ENCODE data around the gene KCNA1.

Gene KCNA1

GRCh38 chr12:4911316-4911994 lies 1.8 kb downstream of the KCNA1 start:
- no peak for DNase-seq (ENCODE audit: low spot score)

- no peak for DNase-seq (ENCODE audit: low spot score)
These were observed 5.0 kb downstream of the KCNA1 start for GRCh38 chr12:4914720-4915119.

- no peak for DNase-seq (ENCODE audit: low spot score)
These were observed 6.0 kb downstream of the KCNA1 start for GRCh38 chr12:4915752-4916151.

DNA sequence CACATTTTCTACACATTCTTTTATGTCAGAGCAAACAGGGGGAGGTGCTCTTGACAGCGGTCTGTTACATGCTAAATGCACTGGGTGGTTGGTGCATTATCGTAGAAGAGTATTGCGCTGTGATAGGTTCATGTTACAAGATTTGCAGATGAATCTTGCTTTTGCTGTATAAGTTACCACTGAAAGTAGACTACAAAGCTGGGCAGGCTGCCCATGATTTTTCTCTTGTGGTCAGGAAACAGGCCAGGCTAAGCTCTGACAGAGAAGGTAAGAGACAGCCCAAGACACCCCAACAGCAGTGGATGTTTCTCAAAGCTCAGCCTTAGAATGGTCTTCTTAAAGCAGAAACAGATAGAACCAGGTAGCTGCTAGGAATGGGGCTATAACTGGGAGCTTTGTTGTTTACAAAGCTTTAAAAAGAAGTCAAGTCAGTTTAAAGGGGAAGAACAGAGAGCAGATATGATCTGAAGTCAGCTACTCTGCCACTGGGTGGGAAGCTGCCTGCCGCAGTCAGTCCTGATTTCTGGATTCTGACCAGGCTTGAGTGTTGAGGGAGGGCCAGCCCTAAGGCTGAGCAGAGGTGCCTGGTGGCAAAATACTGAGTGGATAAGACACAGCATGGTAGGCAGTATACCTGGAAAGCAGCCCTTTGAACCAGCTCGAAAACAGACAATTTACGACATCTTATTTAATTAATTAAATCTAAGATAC lies 9.4 kb downstream of the KCNA1 start:
- no peak for DNase-seq (ENCODE audit: low spot score)

GRCh38 chr12:4932576-4932975 lies 22.9 kb downstream of the KCNA1 start:
- no peak for DNase-seq (ENCODE audit: low spot score)

GRCh38 chr12:4933411-4933810 lies 23.7 kb downstream of the KCNA1 start:
- no peak for DNase-seq (ENCODE audit: low spot score)

DNA sequence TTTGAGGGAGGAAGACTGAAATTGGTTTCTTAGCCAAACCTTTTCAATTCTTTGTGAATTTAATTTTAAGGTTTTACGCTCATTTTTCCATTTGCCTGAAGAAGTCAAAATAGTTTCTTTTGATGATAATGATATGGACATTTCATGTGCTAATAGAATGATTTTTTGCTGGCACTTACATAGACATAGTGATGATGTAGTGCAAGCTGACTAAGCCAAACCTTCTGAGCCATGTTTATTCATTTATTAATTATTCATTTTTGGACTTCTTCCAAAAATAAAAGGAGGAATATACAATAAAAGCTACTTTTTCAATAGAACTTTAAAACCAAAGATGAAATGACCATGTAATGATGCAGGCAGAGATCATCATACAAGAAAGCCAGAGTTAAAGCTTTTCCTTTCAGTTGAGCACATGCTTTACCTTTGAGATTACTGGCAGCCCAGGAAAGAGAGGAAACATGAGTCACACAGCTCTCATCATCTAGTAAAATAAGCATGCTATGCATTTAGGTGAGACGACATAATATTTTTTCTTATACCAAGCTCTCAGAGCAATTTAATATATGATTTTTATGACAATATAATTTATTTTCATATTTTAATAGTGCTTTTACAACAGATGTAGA lies 24.8 kb downstream of the KCNA1 start:
- DNase-seq (ENCODE audit: low spot score), result peak; percentile 47

- DNase-seq (ENCODE audit: low spot score), result no peak
These were observed 29.2 kb downstream of the KCNA1 start for GRCh38 chr12:4938900-4939299.

DNA sequence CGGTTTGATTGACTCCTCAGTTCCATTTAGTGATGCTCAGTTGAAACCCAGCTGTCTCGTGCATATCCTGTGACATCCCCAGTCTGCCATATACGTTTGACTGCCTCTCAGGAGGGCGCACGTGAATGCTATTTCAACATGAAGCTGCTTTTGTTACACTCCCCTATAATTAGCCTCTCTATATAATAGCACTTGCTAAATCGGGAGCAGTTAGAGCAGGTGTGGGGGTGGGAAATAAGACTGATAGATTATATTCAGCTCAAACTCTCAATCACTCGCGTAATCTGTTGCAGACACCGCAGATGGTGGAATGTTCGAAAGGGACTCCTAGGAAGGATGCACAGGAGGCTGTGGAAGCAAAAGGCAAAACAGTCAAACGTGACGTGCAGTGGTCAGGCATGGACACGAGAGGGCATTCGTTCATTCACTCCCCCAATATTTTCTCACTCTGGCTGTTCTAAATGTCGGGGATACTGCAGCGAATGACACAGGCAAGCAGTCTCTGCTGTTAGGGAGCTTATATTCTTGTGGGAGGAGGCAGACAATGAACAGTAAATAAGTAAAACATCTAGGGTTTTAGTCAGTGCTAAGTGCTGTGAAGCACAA lies 29.8 kb downstream of the KCNA1 start:
- DNase-seq (ENCODE audit: low spot score), result no peak

DNA sequence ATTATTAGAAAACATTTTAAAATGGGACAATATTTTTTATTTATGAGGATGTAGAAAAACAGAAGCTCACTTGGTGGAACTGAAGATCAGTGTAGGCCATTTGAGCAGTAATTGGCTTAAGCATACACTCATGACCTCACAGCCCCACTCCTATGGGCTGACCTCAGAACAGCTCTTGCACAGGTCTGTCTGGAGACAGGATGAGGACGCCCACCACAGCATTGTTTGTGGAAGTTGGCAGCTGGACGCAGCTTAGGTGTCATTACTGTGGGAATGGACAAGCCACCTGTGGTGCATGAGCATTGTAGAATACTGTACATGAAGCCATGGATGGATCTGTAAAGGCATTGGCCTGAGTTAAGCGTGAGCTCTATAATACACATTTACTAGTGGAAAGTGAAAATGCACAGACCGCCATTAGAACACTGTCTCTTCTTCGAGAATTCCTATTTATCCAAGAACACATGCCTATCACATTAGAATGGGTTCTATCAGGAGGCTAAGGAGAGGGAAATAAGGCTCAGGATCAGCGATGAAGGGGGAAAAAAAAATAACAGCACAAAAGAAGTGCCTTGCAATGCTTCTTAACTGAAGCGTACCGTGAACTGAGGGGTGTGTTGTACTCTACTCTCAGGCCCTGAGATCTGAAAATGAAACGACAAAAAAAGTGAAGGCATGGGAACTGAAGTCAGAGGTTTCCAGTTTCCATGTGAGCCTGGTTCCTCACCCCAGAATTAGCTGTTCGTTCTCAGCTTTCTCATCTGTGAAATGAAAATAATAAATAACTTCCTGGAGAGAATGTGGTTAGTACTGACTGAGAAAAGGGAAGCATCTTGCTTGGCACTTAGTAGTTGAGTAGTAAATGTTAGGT lies 33.6 kb downstream of the KCNA1 start:
- DNase-seq (ENCODE audit: low spot score), result no peak

- no peak for DNase-seq (ENCODE audit: low spot score)
These were observed 34.2 kb downstream of the KCNA1 start for GRCh38 chr12:4943938-4944284.

DNA sequence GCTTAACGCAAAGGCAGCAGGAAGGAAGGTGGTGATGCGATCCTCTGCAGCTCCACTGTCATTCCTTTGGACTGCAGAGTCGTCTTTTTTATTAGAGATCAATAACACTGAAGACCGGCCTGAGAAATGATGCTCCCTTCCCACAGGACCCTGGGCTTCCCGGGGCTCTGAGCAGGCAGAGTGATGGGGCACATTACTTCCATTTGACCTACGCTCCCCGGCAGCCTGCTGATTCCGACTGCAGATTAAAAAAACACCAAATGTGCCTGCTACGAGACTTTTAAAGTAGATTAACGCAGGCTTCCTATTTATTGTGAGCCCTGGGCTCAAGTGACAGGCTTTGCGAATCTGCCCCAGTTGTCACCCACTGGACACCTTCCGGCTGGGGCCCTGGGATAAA lies 37.5 kb downstream of the KCNA1 start:
- DNase-seq (ENCODE audit: low spot score), result no peak

DNA sequence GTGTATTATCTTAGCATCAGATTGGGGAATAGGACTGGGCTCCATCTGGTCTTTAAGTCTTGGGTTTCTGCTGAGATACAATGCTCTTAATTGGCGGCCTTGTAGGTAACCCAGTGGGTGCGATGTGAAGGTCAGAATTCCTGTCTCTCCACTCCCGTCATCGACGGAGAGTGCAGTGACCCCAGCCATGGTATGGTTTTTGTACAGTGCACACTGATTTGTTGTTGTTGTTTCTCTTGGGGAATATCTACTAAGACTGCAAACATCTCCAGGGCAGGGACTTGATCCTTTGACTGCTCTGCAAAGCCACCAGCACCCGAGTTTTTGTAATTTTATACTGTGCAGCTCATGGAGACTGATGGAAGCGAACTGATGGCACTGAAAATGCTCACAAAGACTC lies 41.4 kb downstream of the KCNA1 start:
- no peak for DNase-seq (ENCODE audit: low spot score)

GRCh38 chr12:4951601-4952000 lies 41.9 kb downstream of the KCNA1 start:
- no peak for DNase-seq (ENCODE audit: low spot score)

GRCh38 chr12:4954621-4955354 lies 45.1 kb downstream of the KCNA1 start:
- DNase-seq (ENCODE audit: low spot score), result no peak

DNA sequence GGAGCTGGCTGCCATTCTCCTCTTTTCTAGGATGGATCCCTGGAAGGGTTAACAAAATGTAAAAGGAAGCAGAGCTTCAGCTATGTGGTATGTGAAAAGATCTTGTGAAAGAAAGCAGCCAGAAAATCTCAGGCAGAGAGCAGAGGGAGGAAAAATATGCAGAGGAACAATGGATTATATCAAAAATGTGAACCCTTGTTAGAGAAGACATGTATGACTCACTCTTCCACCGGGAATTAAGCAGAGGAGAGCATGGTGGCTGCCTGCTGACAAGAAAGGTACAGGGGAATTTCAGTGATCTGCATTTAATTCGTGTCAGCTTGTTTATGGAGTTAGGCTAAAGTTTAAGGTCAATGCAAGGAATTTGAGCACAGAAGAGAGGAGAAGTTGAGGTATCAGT lies 46.3 kb downstream of the KCNA1 start:
- DNase-seq (ENCODE audit: low spot score), result no peak

DNA sequence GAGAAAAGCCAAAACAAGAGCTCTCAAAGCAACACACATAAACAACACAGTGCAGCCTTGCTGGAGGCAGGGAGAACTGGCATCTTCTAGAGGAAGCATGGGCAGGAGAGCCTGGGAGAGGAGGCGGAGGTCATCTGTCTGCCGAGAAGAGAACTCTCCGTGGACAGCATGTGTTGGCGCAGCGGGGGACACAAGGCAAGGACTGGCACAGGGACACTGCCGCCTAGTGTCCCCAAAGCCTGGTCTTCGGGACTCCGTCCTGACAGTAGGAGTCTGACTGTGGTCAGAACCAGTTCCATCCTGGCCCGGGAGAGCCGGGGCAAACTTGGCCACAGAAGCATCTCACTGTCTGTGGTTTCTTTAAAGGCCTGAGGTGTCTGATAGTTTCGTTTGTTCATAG lies 47.3 kb downstream of the KCNA1 start:
- no peak for DNase-seq (ENCODE audit: low spot score)

DNA sequence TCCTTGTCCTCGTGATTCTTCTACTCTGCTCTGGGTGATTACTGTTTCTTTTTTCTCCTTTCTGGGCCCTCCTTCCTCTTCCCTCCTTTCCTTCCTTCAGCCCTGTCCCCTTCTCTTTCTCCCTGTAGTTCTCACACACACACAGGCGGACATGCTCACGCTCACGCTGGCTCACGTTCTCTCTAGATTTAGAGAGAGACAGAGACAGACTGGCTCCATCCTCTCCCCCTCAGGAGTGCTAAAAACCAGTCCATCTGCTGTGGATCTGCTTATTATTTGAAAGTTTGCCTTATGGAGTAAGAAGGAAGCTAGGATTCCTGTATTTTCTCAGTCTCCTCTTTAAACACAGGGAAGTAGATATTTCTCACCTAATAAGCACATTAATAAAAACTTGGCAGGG lies 48.1 kb downstream of the KCNA1 start:
- no peak for DNase-seq (ENCODE audit: low spot score)

DNA sequence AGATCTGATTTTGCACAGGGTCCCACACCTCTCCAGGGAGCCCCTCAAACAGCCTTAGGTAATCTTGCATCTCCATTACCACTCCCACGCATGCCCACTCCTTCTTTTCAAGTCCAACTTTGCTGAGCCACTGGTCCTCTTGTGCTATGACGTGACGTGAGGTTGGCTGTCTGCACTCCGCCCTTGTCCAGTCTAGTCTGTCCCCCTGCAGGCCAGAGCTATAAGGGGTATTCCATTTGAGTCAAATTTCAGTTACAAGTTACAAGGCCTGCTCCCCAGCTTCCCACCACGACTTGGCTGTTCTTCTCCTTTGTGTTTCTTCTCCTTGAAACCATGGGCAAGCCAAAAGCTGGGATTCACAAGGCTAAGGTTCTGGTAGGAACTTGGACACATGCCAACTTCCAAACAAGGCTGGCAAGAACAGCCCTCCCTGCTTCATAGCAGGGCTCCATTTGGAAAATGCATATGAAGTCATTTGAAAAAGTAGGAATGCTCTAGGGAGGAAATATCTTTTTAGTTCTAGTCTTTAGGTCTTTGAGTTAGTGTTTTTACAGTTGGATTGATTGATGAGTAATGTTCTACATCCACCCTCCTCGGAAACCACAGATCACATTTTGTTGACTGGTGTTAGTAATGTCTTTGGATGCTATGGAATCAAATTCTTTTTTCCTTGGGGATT lies 49.1 kb downstream of the KCNA1 start:
- DNase-seq (ENCODE audit: low spot score), result no peak

GRCh38 chr12:4959381-4959780 lies 49.7 kb downstream of the KCNA1 start:
- DNase-seq (ENCODE audit: low spot score), result no peak

DNA sequence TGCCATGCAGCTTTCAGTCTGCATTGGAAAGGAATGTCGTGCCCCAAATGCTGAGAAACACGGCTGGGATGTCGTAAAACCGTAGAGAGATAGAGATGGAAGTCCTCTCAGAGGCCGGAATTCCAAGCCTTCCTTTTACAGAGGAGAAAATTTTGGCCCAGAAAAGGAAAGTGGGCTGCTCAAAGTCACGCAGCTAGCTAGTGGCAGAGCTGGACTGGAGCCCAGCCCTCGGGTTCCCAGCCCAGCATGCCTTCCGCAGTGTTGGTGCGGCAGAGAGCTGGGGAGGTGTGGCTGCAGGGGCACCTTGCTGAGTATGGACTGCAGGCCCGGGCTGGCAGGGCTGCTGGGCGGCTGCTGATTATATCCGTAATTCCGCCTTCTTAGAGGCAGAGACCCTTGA lies 50.3 kb downstream of the KCNA1 start:
- no peak for DNase-seq (ENCODE audit: low spot score)

All from RKO (cell line).